HCT116 (cell line): Measurements from ENCODE around the gene SIX5. TPM values are rescaled to one million over a fixed set of nuclear protein-coding genes. Genes with fewer than 3 reads are reported as not detected.

ENCODE experiments used
- ATAC-seq: fragments of 200-7000 bp; cut with Tn5 transposase; 2 replicates; pipeline ENCODE4 v1.9.1; 2020; ENCODE audit warnings: mild to moderate bottlenecking, moderate library complexity
- BruUV-seq: library from RNA; stranded (reverse); fragments of 400-500 nt; replicated peaks from 2 replicates; lab custom pipeline; 2021; lab: Mats Ljungman, UMichigan
- CTCF ChIA-PET: fragments of 300-600 bp; sonication (Branson Sonifier 250); formaldehyde crosslinking; loops from one replicate; lab custom pipeline; 2021; ENCODE audit warnings: antibody characterized with exemption; lab: Charles Lee
- POLR2A ChIA-PET: fragments of 300-600, 350-600 bp; sonication (Branson Sonifier 250); formaldehyde crosslinking; loops from one replicate; lab custom pipeline; 2021; ENCODE audit warnings: antibody characterized with exemption; lab: Charles Lee
- RAD21 ChIA-PET, 2 experiments: fragments of 300-600 bp; sonication (Branson Sonifier 250); formaldehyde crosslinking; loops; one replicate each; lab custom pipeline; 2023; ENCODE audit warnings: low total read pairs in 2 of 2; ENCODE audit not compliant: uncharacterized antibody in 2 of 2, unreplicated experiment in 2 of 2, low non-redundant PET in 1 of 2; lab: Charles Lee
- DNase-seq: peaks from one replicate; pipeline ENCODE4 v3.0.0-alpha.2; 2010; ENCODE audit warnings: low read depth, low spot score
- H2AFZ ChIP-seq: fragments of 200-600 bp; shearing (Covaris generic), sonication (generic); 2 replicates; pipeline ENCODE4 v1.6.1; 2017; ENCODE audit warnings: low read depth, mixed run types, mixed read lengths, antibody characterized with exemption, low read length; ENCODE audit not compliant: poor library complexity, severe bottlenecking
- H3K27ac ChIP-seq: 2 replicates; pipeline ENCODE4 v1.5.1; 2012; ENCODE audit warnings: low read depth, low read length
- H3K27me3 ChIP-seq: fragments of 200-600 bp; sonication (generic); 2 replicates; pipeline ENCODE4 v1.6.1; 2016; ENCODE audit warnings: mixed run types, low read length, mixed read lengths; ENCODE audit not compliant: insufficient read depth
- H3K36me3 ChIP-seq, 2 experiments: fragments of 200-500 bp in 1 of 2; fragments of 200-600 bp in 1 of 2; sonication (Bioruptor generic) in 1 of 2; sonication (generic) in 1 of 2; 2 replicates each; pipeline versions ENCODE4 v1.5.1 to v1.6.1; 2014 to 2016; ENCODE audit warnings: low read length in 2 of 2, inconsistent platforms in 1 of 2, mixed read lengths in 1 of 2, mixed run types in 1 of 2; ENCODE audit not compliant: insufficient read depth in 2 of 2, control insufficient read depth in 1 of 2
- H3K4me1 ChIP-seq, 2 experiments: fragments of 200-600 bp in 1 of 2; sonication (generic) in 1 of 2; 2 replicates each; pipeline versions ENCODE4 v1.5.1 to v1.6.1; 2012 to 2017; ENCODE audit warnings: low read length in 2 of 2, inconsistent platforms in 1 of 2, mild to moderate bottlenecking in 1 of 2, mixed read lengths in 1 of 2, mixed run types in 1 of 2, moderate library complexity in 1 of 2; ENCODE audit not compliant: insufficient read depth in 2 of 2, control insufficient read depth in 1 of 2
- H3K4me2 ChIP-seq: fragments of 200-600 bp; sonication (generic); 2 replicates; pipeline ENCODE4 v1.6.1; 2017; ENCODE audit warnings: mixed run types, low read length, mixed read lengths
- H3K4me3 ChIP-seq, 2 experiments: fragments of 200-600 bp in 1 of 2; sonication (generic) in 1 of 2; replicated peaks in 1 of 2; 2 replicates each; pipeline ENCODE4 v1.5.1; 2011 to 2016; ENCODE audit warnings: low read length in 2 of 2, control low read depth in 1 of 2, low read depth in 1 of 2, mild to moderate bottlenecking in 1 of 2, mixed read lengths in 1 of 2, mixed run types in 1 of 2
- H3K79me2 ChIP-seq: fragments of 200-600 bp; sonication (generic); 2 replicates; pipeline ENCODE4 v1.6.1; 2017; ENCODE audit warnings: mild to moderate bottlenecking, mixed run types, low read length, moderate library complexity, mixed read lengths; ENCODE audit not compliant: insufficient read depth
- H3K9ac ChIP-seq: fragments of 200-600 bp; sonication (generic); 2 replicates; pipeline ENCODE4 v1.6.1; 2016; ENCODE audit warnings: low read length, mixed read lengths
- H3K9me2 ChIP-seq: fragments of 200-600 bp; sonication (generic), shearing (Covaris generic); 2 replicates; pipeline ENCODE4 v1.6.1; 2017; ENCODE audit warnings: mixed run types, mild to moderate bottlenecking, moderate library complexity; ENCODE audit not compliant: insufficient read depth
- H3K9me3 ChIP-seq, 2 experiments: fragments of 200-500 bp in 1 of 2; fragments of 200-600 bp in 1 of 2; sonication (Bioruptor generic) in 1 of 2; sonication (generic) in 1 of 2; 2 replicates each; pipeline ENCODE4 v1.6.1; 2014 to 2017; ENCODE audit warnings: low read length in 2 of 2, mixed read lengths in 2 of 2, inconsistent platforms in 1 of 2, low read depth in 1 of 2, mild to moderate bottlenecking in 1 of 2, mixed run types in 1 of 2, moderate library complexity in 1 of 2; ENCODE audit not compliant: control insufficient read depth in 1 of 2, insufficient read depth in 1 of 2
- H4K20me1 ChIP-seq: fragments of 200-600 bp; sonication (generic), shearing (Covaris generic); 2 replicates; pipeline ENCODE4 v1.6.1; 2017; ENCODE audit warnings: mixed run types, mild to moderate bottlenecking, moderate library complexity; ENCODE audit not compliant: insufficient read depth
- ATF3 ChIP-seq: IDR thresholded peaks from 2 replicates; pipeline ENCODE4 v1.6.1; 2012
- CBX3 ChIP-seq: IDR thresholded peaks from 2 replicates; pipeline ENCODE4 v1.6.1; 2012; ENCODE audit warnings: low read depth
- CEBPB ChIP-seq: IDR thresholded peaks from 2 replicates; pipeline ENCODE4 v1.6.1; 2012; ENCODE audit warnings: low read depth
- ELF1 ChIP-seq: IDR thresholded peaks from 2 replicates; pipeline ENCODE4 v1.6.1; 2012; ENCODE audit warnings: low read depth, borderline replicate concordance
- EZH2 ChIP-seq: fragments of 200-600 bp; sonication (generic); IDR thresholded peaks from 2 replicates; pipeline ENCODE4 v1.6.1; 2017; ENCODE audit warnings: antibody characterized with exemption, mixed run types
- FOSL1 ChIP-seq: IDR thresholded peaks from 2 replicates; pipeline ENCODE4 v1.6.1; 2012; ENCODE audit warnings: low read depth
- JUND ChIP-seq: IDR thresholded peaks from 2 replicates; pipeline ENCODE4 v1.6.1; 2012
- MAX ChIP-seq: IDR thresholded peaks from 2 replicates; pipeline ENCODE4 v1.6.1; 2012
- POLR2A ChIP-seq: IDR thresholded peaks from 2 replicates; pipeline ENCODE4 v1.7.0; 2011; ENCODE audit warnings: borderline replicate concordance; ENCODE audit not compliant: insufficient read depth, insufficient read length; ENCODE audit errors: extremely low read depth
- POLR2AphosphoS5 ChIP-seq: IDR thresholded peaks from 2 replicates; pipeline ENCODE4 v1.6.1; 2011; ENCODE audit warnings: mild to moderate bottlenecking, low read depth, low read length, moderate library complexity
- RAD21 ChIP-seq: IDR thresholded peaks from 2 replicates; pipeline ENCODE4 v1.6.1; 2012; ENCODE audit warnings: low read depth, mild to moderate bottlenecking
- SRF ChIP-seq: IDR thresholded peaks from 2 replicates; pipeline ENCODE4 v1.6.1; 2012; ENCODE audit warnings: low read depth
- TCF7L2 ChIP-seq: IDR thresholded peaks from 2 replicates; pipeline ENCODE4 v1.7.0; 2011; ENCODE audit warnings: borderline replicate concordance, inconsistent platforms; ENCODE audit not compliant: insufficient read depth, insufficient read length; ENCODE audit errors: extremely low read depth
- ZFX ChIP-seq: fragments of 450-650 bp; IDR thresholded peaks from 2 replicates; pipeline ENCODE4 v1.6.1; 2017
- ZNF274 ChIP-seq: fragments of 200-500 bp; sonication (Bioruptor generic); IDR thresholded peaks from 2 replicates; pipeline ENCODE4 v1.6.1; 2014; ENCODE audit warnings: mild to moderate bottlenecking, low read depth, low read length, inconsistent platforms
- intact Hi-C: fragments of 100-400 bp; cut with micrococcal nuclease; formaldehyde crosslinking; loops from 2 replicates; pipeline ENCODE4 v1.10.0; 2022
- total RNA-seq: library from RNA; stranded (reverse); gene quantifications from one replicate; pipeline ENCODE4 v1.2.1, GENCODE V29; 2021; ENCODE audit not compliant: unreplicated experiment

Gene SIX5
- total RNA-seq, 1 experiment from 2014 or later = 18.3 TPM

- no peaks in the 10 kb centered on the region for H4K20me1 ChIP-seq
- DNase-seq (no peak), ATAC-seq (no peak)
- ChIA-PET POLR2A (no interaction called here), RAD21 (no interaction called here), CTCF (no interaction called here)
- H3K27me3 ChIP-seq = no peaks in the 10 kb centered on the region
- H2AFZ ChIP-seq = no peak overlapping the region
- H3K27ac ChIP-seq = peak overlapping the region; percentile 94
- H3K9me2 ChIP-seq = no peaks in the 10 kb centered on the region
- no peak overlapping the region for H3K4me3 ChIP-seq
- no peaks in the 10 kb centered on the region for H3K9me3 ChIP-seq
- BruUV-seq = no TSS peak
- peaks cover 7 to 32% of the 10 kb centered on the region in 2 experiments for H3K4me1 ChIP-seq
- TF ChIP-seq JUND = no peak
- TF ChIP-seq ELF1 = no peak
- H3K4me2 ChIP-seq = no peak overlapping the region
- intact Hi-C loops = loop anchor here (10.0 kb wide), 1 partner anchor 677 kb away; the partner anchor contains the start of gene PPP1R37
- H3K79me2 ChIP-seq = no peaks in the 10 kb centered on the region
- H3K9ac ChIP-seq = no peak overlapping the region
- peaks cover 0 to 4% of the 10 kb centered on the region in 2 experiments; a peak in 3 of 4 replicates for H3K36me3 ChIP-seq
Measured at GRCh38 chr19:45772130-45772840, 3.2 kb upstream of the SIX5 start.

GRCh38 chr19:45771311-45771933 lies 2.4 kb upstream of the SIX5 start:
- intact Hi-C loops = loop anchor here (2.0 to 10.0 kb wide), 3 partner anchors 41 to 677 kb away; partner anchors contain the start of genes FBXO46, PPP1R37 and QPCTL
- ChIA-PET CTCF (interaction anchor here (2.8 to 4.2 kb wide), 3 partner anchors 7 to 46 kb away, joined by 26 to 71 read pairs (median 54); no protein-coding TSS in a partner anchor), RAD21 (interaction anchor here in 1 of 2 experiments (1.9 kb wide), 1 partner anchor 28 kb away, joined by 8 read pairs; no protein-coding TSS in a partner anchor), POLR2A (interaction anchor here (1.0 to 3.6 kb wide), 2 partner anchors 10 to 141 kb away, joined by 6 to 50 read pairs; partner anchors contain the start of gene DMPK)
- Histone ChIP-seq H3K9me3 (no peaks in the 10 kb centered on the region), H3K9me2 (no peaks in the 10 kb centered on the region), H3K9ac (peak overlapping the region; percentile 58; the same call in 1 of the 2 replicates), H3K4me2 (peak overlapping the region; percentile 92), H3K4me1 (peaks cover 12 to 41% of the 10 kb centered on the region in 2 experiments), H2AFZ (no peak overlapping the region), H3K4me3 (peak overlapping the region in 1 of 2 experiments; percentile 43; a peak in 1 of 4 replicates), H4K20me1 (no peaks in the 10 kb centered on the region), H3K27ac (peak overlapping the region; percentile 94), H3K27me3 (no peaks in the 10 kb centered on the region), H3K36me3 (no peaks in the 10 kb centered on the region; a peak in 1 of 4 replicates), H3K79me2 (no peaks in the 10 kb centered on the region)
- no TSS peak for BruUV-seq
- ATAC-seq (no peak), DNase-seq (no peak)
- TF ChIP-seq POLR2A (no peak), RAD21 (no peak), MAX (no peak), TCF7L2 (no peak), JUND (no peak), CBX3 (no peak), ATF3 (no peak), EZH2 (no peak), FOSL1 (no peak), CEBPB (no peak), ZFX (no peak), POLR2AphosphoS5 (no peak), SRF (no peak), ZNF274 (no peak)
